NOMO-1 (cell line): ENCODE results near the gene DIPK1A.
A peak's percentile ranks its signal among the peaks of the same experiment; 100 is the strongest.
"Not testable (repeated sequence)": the region's sequence is repeated elsewhere in the genome, so short reads cannot be mapped to it uniquely, and the experiment has no call there.

ENCODE experiments used
- DNase-seq, 2 experiments: peaks; one replicate each; lab custom pipeline; 2025; ENCODE audit not compliant: unreplicated experiment in 2 of 2; lab: John Stamatoyannopoulos, UW

Gene DIPK1A

DNA sequence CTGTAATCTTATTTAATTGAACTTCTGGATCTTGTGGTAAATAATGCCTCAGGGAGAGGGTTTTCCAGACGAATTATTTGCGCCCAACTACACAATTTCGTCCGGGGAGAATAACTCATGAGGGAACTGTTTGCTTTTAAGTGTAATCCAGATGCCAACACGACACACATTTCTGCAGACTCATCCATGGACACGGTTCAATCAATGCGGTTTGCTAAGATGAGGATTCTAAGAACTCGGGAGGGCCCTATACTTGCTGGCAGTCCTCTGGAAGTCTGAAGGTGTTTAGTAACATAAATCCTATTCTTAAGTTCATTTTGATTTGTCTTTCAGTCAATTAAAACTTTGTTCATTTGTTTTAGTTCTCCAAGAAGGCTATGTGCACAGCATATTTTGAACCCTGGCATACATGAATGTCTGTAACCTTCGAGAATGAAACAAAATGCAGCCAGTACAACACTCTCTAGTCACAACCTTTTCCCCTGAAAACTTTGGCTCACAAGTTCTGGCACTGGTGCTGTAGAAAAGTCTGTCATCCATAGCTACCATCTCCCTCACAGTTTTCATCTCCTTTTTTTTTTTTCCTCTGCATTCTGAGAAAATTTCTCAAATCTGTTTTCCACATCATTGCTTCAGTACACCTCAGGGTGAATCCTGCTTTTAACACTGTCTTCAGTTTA is 38.8 kb downstream of the DIPK1A start:
- DNase-seq = no peak

DNA sequence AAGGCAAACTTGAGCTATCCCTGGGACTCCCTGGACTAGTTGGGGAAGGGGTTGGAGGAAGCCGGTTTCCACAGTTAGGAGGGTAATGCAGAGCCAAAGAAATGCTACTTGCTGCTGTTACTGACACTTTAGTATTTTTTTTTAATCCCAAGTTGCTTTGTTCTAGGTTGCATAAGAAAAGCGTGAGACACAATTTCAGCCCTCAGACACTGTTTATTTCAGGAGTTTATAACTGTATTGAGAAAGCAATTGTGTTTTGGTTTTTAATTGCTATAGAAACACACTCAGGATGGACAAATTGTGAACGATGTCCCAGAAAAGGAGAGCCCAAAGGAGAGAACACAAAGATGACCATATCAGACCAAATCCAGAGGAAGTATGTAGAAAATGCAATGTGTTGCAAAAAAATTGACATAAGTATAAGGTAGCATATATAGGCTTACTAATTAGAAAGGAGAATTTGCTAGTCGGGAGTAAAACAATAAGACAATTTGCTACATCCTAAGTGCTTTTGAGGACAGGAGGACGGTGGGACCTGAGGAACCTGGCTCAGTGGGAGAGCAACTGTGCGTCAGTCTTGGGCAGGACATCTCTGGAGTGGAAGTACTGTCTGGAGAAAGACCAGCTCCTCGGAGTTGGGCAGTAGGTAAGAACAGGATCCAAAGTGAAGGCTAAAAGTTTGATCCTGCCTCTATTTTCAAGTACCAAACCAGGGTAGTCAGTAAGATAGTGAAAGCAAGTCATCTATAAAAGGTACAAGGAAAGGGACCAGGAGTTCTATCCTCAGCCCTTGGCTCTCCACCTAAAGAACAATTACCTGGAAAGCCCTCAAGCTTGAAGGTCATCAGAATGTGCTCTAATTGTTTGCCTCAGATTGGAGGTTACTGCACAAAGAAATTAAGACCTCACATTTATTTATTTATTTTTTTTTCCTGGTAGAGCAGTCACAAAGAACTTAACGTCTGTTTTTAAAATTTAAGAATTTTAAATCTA is 39.9 kb downstream of the DIPK1A start:
- no peak for DNase-seq

DNA sequence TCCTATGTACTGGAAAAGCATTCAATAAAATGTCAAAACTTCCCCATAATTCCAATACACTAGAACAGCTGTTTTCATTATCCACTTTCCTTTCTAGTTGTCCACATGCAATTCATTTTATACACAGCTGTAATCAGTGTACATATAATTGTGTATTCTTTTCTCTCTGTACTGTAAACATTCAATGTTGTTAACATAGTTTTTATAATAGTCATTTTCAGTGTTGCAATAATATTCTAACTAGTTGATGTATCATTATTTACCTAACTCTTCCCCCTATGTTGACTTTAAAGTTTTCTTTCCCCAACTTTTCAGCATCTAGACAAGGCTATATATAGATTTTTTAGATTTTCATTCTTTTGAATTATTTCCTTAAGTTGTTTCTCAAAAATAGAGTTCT is 44.4 kb downstream of the DIPK1A start:
- DNase-seq = no peak

DNA sequence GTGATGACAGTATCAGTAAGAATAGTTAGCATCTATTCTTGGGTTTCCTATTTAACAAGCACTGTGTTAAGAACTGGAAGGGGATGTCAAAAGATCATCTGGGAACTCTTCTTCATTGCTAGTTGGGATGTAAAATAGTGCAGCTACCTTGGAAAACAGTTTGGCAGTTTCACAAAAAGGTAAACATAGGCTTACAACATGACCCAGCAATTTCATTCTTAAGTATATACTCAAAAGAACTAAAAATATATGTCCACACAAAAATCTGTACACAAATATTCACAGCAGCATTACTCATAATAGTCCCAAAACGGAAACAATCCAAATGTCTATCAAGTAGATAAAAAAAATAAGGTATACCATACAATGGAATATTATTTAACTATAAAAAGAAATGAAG is 45.7 kb downstream of the DIPK1A start:
- DNase-seq = no peak

DNA sequence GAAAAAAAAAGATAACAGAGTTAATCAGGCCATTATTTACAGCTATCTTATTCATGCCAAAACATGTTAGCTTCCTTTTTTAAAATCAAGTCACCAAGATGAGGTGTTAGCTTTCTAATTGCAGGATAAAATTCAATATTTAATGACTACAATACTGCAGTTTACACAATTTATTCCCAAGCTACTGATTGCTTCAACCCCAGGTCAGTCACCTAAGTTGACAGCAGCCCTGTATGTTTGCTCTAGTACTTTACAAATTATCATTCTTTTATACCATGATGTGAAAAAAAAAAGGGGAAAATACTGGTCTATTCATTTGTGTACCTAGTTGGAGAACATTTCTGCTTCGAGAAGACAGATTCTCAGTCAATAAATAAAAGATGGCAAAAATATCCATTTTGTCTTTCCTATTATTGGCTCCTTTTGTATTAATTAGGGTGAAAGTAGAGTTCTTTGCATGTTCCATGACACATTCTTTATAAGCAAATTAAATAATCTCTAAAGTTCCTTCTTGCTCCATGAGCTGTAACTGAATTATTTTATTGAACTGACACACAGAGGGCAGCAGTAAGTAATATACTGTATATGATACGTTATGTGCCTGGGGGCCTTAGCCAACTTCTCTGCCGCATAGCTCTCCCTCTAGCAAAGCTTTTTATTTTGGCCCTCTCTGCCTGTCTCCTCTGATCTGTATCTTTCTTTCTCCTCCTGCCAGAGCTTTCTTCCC is 48.0 kb downstream of the DIPK1A start:
- no peak for DNase-seq

DNA sequence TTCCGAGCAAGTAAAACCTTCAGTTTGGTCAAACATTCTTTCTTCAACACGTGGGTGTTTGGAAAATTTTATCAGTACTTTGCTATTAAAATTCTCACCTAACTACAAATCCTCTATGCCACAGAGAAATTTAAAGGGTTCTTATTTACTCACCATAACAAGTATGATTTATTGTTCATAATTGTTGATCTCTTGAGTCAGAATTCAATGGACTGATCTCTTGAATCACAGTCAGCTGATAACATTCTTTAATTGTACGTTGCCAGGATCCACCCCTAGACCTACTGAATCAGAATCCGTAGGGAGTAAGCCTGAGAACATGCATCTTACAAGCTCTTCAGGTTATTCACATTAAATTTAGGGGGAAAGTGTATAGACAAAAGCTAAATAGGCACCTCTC is 51.2 kb downstream of the DIPK1A start:
- no peak for DNase-seq

DNA sequence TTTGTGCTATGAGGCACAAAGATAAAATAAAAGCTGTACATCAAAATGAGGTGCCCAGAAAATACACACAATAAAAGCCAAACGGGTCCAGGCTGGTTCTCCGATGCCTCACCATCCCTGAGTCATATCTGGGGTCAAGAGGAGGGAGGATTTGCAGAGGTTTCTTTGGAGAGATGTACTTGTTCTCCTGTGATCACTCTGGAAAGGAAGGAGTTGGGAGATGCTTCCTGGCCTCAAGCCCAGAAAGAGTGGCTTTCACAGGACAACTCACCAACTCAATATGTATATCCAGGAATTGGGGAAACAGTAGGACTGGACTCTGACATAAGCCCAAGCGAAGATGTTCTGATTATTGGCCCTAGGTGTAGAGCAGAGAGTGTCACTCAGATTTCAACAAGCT is 51.9 kb downstream of the DIPK1A start:
- no peak for DNase-seq

DNA sequence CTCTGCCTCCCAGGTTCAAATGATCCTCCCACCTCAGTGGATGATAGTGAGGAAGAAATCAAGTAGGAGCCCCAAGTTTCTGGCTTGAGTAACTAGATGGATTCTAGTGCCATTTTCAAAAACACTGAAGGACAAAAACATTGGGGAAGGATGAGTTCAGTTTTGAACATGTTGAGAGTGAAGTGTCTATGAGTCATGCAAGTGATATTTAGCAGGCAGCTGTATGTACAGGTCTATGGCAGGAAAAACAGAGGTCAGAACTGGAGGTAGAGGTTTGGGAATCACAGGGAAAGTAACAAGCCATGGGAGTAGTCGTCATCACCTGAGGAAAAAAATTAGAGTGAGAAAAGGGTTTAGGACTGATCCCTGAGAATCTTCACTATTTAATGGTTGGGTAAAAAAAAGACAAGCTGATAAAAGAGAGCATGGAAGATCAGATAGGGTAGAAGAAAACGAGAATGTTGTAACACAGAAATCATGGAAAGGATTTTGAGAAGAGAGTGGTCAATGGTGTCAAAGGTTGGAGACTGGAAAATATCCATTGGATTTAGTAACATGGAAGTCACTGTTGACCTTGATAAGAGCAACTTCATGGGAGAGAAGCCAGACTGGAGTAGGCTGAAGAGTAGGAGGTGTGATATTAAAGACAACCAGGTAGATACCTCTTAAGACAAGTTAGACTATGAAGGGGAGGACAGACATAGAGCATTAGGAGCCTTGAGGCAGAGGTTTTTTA is 53.1 kb downstream of the DIPK1A start:
- no peak for DNase-seq

DNA sequence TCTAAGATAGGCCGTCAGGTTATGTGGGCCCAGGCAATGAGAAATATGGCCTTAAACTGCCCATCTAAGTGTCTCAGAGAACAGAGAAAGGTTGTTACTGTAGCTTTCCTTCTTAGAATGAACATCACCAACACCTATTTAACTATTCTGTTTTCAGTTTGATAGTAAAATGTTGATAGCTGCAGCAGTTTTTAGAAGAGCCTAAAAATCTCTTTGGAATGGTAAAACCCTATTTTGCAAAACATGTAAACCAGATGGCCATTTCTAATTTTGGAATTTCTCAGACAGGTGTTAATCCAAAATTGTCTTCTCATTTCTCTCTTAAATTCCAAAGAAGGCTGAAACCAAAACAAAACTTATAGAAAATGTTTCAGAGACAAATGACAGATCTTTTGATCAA is 57.5 kb downstream of the DIPK1A start:
- no peak for DNase-seq

DNA sequence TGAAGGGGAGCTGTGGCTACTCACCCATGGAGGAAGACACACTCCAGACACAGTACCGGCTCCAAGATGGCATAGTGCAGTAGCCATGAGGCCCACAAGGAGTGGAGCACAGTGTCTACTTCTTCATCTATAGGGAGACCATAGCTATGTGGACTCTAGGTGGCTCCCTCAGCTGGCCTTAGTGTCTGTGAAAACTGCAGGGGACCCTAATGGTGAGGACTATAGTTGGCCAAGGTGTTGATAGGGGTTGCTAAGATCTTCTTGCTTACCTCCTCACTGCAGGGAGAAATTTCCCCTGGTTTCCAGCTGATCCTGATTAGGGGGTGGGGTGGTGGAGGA is 58.9 kb downstream of the DIPK1A start:
- DNase-seq = no peak

DNA sequence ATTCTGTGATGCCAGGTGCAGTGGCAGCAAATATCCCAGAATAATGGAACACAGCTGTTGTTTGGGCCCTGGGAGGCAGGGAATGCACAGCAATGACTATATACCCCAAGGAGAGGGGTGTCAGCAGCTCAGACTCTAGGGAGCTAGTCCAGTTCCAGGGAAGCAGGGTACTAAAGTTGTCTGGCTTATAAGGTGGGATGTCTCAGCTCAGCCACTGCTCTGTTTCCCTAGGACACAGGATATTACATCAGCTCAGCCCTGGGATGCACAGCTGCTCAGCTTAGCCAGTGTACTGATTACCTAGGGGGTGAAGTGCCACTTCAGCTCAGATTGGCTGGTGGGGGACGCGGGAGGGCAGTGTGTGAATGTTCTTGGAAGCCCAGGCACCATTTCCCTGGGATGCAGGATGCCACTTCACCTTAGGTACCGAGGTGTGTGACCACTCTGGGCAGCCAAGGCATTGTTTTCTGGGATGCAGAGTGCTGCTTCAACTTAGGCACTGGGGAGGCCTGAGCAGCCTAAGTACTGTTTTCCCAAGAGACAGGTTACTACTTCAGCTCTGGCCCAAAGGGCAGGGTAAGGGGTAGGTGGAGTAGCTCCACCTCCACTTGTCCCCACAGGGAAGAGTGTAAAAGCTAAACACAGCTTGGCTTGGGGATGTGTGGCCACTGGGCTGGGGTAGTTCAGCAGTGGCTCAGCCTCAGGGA is 59.4 kb downstream of the DIPK1A start:
- no peak for DNase-seq

DNA sequence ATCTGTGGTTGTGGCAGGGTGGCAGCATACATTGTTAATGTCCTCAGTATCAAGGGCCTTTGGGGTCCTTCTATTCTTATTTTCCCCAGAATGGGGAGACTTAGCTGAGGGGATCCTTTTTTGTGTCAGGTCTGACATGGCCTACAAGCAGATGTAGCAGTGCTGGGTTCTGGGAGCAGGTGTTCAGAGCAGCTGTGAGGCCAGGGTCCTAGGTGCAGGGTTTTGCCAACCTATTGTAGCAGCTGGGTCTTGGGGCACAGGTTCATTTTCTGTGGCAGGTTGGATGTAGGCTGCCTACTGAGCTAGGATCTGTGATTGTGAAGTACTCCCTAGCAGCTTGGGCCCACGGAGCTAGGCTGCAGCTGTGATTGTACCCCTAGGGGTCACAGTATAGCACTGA is 60.1 kb downstream of the DIPK1A start:
- DNase-seq = no peak

DNA sequence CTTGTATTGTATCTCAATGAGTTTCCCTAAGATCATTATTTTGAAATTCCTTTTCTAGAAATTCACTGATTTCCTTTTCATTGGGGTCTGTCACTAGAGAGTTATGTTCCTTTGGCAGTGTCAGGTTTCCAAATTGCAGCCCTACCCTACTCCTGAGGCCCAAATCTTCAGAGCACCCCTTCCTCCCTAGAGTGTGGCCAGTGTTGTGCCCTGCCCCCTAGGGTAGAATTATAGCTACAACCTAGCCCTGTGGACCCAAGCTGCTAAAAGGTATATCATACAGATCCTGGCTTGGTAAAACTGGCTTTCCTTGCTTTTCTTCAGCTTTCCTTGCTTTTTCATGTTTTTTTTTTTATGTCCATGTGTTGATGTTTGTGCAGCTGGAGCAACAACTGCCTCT is 60.7 kb downstream of the DIPK1A start:
- DNase-seq = no peak

DNA sequence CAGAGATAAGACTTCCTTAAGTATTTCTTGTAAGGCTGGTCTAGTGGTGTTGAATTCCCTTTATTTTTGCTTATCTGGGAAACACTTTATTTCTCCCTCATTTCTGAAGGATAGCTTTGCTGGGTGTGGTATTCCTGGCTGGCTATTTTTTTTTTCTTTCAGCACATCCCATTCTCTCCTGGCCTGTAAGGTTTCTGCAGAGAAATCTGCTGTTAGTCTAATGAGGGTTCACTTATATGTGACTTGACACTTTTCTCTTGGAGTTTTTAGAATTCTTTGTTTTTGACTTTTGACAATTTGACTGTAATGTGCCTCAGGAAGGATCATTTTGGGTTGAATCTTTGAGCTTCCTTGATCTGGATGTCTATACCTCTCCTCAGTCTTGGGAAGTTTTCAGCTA is 61.5 kb downstream of the DIPK1A start:
- DNase-seq = no peak

DNA sequence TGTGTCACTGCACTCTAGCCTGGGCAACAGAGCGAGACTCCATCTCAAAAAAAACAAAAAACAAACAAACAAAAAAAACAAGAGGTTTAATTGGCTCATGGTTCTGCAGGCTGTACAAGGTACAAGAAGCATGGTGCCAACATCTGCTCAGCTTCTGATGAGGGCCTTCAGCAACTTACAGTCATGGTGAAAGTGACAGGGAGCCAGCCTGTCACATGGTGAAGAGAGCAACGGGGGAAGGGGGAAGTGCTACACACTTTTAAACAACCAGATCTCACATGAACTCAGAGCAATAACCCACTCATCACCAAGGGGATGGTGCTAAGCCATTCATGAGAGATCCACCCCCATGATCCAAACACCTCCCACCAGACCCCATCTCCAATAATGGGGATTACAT is 63.2 kb downstream of the DIPK1A start:
- not testable (repeated sequence) for DNase-seq

DNA sequence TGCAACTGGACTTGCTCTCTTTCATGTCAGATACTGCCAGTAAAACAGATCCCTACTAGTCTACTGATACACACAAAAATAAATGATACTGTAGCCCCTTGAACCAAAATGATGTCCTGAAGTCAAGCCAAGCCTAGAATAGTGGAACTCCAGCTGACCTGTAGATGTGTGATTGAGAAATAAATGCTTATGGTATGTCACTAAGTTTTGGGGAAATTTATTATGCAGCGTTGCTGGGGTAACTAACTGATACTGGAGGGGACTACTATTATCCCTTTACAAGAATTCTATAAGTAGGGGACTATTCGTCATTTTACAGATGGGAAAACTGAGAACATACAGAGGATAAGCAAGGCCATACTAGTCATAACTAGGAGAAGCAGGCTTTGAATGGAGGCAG is 73.8 kb downstream of the DIPK1A start:
- no peak for DNase-seq

DNA sequence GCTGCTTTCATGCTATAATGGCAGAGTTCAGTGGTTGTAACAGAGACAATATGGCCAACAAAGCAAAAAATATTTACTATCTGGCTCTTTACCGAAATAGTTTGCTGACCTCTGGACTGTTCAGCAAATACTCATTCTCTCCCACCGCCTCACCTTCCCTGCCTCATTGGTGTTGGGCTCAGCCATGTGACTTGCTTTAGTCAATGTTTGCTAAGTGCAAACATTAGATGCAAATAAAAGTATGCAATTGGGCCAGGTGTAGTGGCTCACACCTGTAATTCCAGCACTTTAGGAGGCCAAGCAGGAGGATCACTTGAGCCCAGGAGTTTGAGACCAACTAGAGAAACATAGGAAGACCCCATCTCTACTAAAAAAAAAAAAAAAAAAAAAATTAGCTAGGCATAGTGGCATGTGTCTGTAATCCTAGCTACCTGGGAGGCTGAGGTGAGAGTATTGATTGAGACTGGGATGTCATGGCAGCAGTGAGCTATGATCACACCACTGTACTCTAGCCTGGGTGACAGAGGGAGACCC is 74.3 kb downstream of the DIPK1A start:
- DNase-seq = no peak

DNA sequence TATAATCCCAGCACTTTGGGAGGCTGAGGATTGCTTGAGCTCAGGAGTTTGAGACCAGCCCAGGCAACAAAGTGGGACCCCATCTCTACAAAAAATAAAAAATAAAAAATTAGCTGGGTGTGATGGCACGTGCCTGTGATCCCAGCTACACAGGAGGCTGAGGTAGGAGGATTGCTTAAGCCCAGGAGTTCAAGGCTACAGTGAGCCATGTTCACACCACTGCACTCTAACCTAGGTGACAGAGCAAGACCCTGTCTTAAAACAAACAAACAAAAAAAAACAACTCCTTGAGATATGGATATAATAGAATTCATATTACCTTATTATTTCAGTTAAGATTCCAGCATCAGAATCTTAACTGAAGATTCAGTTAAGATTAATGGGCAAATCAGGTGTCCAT is 77.1 kb downstream of the DIPK1A start:
- DNase-seq = no peak

DNA sequence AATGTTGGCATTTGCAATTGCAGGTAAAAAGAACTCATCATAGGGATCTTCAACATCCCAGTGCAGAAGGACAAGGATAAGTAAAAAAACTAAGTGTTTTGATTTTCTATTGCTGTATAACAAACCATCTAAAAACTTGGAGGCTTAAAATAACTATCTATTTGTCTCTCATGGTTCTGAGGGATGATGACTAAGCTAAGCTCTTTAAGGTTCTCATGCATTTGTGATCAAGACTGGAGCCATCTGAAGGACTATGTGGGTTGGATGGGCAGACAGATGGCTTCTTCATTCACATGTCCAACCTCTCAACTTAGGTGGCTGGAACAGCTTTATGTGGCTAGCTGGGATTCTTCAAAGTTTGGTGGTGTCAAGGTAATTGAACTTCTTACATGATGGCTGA is 78.0 kb downstream of the DIPK1A start:
- DNase-seq = no peak

DNA sequence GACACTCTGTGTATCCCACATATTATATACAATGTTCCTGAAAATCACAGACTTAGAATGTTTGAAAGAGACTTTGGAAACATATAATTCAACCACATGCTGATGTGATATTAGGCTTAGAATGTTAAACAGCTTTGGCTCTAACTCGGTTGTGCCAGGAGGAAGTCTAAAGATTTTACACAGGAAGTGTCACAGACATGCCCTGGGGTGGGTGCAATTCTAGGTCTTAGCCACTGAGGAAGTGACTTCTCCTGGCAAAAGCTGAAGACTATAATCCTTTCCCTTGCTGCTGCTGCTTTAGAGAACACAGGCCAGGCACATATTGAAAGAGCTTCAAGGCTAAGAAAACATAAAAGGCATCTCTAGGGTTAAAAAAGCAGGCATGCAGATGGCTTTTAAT is 78.4 kb downstream of the DIPK1A start:
- DNase-seq = peak; percentile 54 to 66
